ENCODE results near the gene BMPR1B.
"Not testable (repeated sequence)": the region's sequence is repeated elsewhere in the genome, so short reads cannot be mapped to it uniquely, and the experiment has no call there.

BMPR1B gene

GRCh38 chr4:95093936-95094929 lies 336.5 kb downstream of the BMPR1B start:
- DNase-seq: no peak

GRCh38 chr4:95095348-95095974 lies 337.7 kb downstream of the BMPR1B start:
- DNase-seq: peak in 1 of 2 experiments; percentile 22

GRCh38 chr4:95102162-95102790 lies 344.5 kb downstream of the BMPR1B start:
- DNase-seq: no peak

- DNase-seq: no peak
Measured at GRCh38 chr4:95105112-95105511, 347.4 kb downstream of the BMPR1B start.

- no peak for DNase-seq
Measured at GRCh38 chr4:95105983-95106382, 348.2 kb downstream of the BMPR1B start.

- DNase-seq: no peak
Measured at GRCh38 chr4:95106408-95106928, 348.7 kb downstream of the BMPR1B start.

- DNase-seq: no peak
Measured at GRCh38 chr4:95107004-95107403, 349.2 kb downstream of the BMPR1B start.

- DNase-seq: no peak
Measured at GRCh38 chr4:95107635-95108034, 349.9 kb downstream of the BMPR1B start.

- DNase-seq: no peak
Measured at GRCh38 chr4:95108883-95109421, 351.2 kb downstream of the BMPR1B start.

- no peak for DNase-seq
Measured at GRCh38 chr4:95114521-95114920, 356.8 kb downstream of the BMPR1B start.

GRCh38 chr4:95118497-95118896 lies 360.7 kb downstream of the BMPR1B start:
- no peak for DNase-seq

- no peak for DNase-seq
Measured at GRCh38 chr4:95120456-95120855, 362.7 kb downstream of the BMPR1B start.

GRCh38 chr4:95122001-95122400 lies 364.2 kb downstream of the BMPR1B start:
- DNase-seq: no peak

- DNase-seq: peak; percentile 8 to 53
Measured at GRCh38 chr4:95124906-95125504, 367.2 kb downstream of the BMPR1B start.

- no peak for DNase-seq
Measured at GRCh38 chr4:95129031-95129430, 371.3 kb downstream of the BMPR1B start.

GRCh38 chr4:95129821-95130311 lies 372.1 kb downstream of the BMPR1B start:
- DNase-seq: no peak

- DNase-seq: not testable (repeated sequence)
Measured at GRCh38 chr4:95134016-95134415, 376.3 kb downstream of the BMPR1B start.

GRCh38 chr4:95139424-95139823 lies 381.7 kb downstream of the BMPR1B start:
- not testable (repeated sequence) for DNase-seq

GRCh38 chr4:95141361-95141760 lies 383.6 kb downstream of the BMPR1B start:
- no peak for DNase-seq

GRCh38 chr4:95142932-95143331 lies 385.2 kb downstream of the BMPR1B start:
- peak in 1 of 2 experiments; percentile 5 for DNase-seq

GRCh38 chr4:95151255-95151654 lies 393.5 kb downstream of the BMPR1B start:
- DNase-seq: no peak

GRCh38 chr4:95153182-95153581 lies 395.4 kb downstream of the BMPR1B start:
- DNase-seq: no peak

All from NCI-H524 (cell line).